ENCODE results near the gene MARK2. TPM values are rescaled to one million over a fixed set of nuclear protein-coding genes. Genes with fewer than 3 reads are reported as not detected.
A peak's percentile ranks its signal among the peaks of the same experiment; 100 is the strongest.

MARK2 gene
- total RNA-seq, 1 donor from 2014 or later = 25.4 TPM

DNA sequence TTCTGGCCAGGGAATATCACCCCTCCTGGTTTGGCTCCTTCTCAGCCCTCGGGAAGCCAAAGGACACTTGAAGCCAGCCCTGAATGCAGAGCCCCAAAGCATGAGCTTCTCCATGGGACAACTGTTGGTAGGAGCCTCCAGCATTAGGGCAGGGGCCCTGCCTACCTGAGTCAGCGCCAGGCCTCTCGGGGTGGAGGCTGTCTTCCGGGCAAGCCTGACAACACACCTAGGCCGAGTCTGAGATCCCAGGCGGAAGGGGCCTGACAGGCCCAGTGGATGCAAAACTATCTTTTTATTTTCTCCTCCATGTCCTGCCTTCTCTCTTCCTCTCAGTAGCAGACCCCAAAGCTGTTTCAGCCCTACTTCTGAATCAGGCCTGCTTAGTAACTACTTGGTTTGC is 50.4 kb downstream of the MARK2 start:
- Histone ChIP-seq H3K9ac (no peak overlapping the region), H3F3A (ENCODE audit: low read depth) (peaks cover 3% of the 10 kb centered on the region), H3K4me2 (no peak overlapping the region), H3K4me3 (no peak overlapping the region), H3K36me3 (no peaks in the 10 kb centered on the region), H3K4me1 (peaks cover 12% of the 10 kb centered on the region), H3K79me2 (ENCODE audit: low read depth) (peaks cover 98% of the 10 kb centered on the region), H3K27me3 (no peaks in the 10 kb centered on the region), H2AFZ (replicated peaks) (no peak overlapping the region), H3K9me3 (ENCODE audit: low read depth) (no peaks in the 10 kb centered on the region), H4K20me1 (ENCODE audit: low read depth) (peaks cover 88% of the 10 kb centered on the region), H3K27ac (no peak overlapping the region)
- no peak overlapping the region for H3K4me3 Mint-ChIP-seq
- peak overlapping the region; percentile 88 for H3K27ac Mint-ChIP-seq
- H3K27me3 Mint-ChIP-seq (ENCODE audit: insufficient read depth, low read depth) = no peaks in the 10 kb centered on the region
- peaks cover 24% of the 10 kb centered on the region for H3K4me1 Mint-ChIP-seq
- TF ChIP-seq CTCF (IDR thresholded peaks at IDR 0.05) = no peak
- no peaks in the 10 kb centered on the region for H3K9me3 Mint-ChIP-seq
- peaks cover 13% of the 10 kb centered on the region for H3K36me3 Mint-ChIP-seq
- DNase-seq (ENCODE audit: low spot score) = no peak

GRCh38 chr11:63890368-63890767 is 51.5 kb downstream of the MARK2 start:
- no peaks in the 10 kb centered on the region for H3K36me3 ChIP-seq
- H3K4me1 ChIP-seq = peaks cover 11% of the 10 kb centered on the region
- peaks cover 2% of the 10 kb centered on the region for H3F3A ChIP-seq (ENCODE audit: low read depth)
- no peak for DNase-seq (ENCODE audit: low spot score)
- peaks cover 20% of the 10 kb centered on the region for H3K4me1 Mint-ChIP-seq
- peaks cover 84% of the 10 kb centered on the region for H4K20me1 ChIP-seq (ENCODE audit: low read depth)
- H3K27me3 Mint-ChIP-seq (ENCODE audit: insufficient read depth, low read depth) = no peaks in the 10 kb centered on the region
- TF ChIP-seq EZH2 (IDR thresholded peaks at IDR 0.05) (no peak), CTCF (IDR thresholded peaks at IDR 0.05) (no peak), EZH2phosphoT487 (IDR thresholded peaks at IDR 0.05) (no peak)
- H3K27me3 ChIP-seq = no peaks in the 10 kb centered on the region
- no peak overlapping the region for H3K4me3 ChIP-seq
- H2AFZ ChIP-seq (replicated peaks) = no peak overlapping the region
- H3K79me2 ChIP-seq (ENCODE audit: low read depth) = peaks cover 87% of the 10 kb centered on the region
- H3K9me3 Mint-ChIP-seq = no peaks in the 10 kb centered on the region
- H3K9me3 ChIP-seq (ENCODE audit: low read depth) = no peaks in the 10 kb centered on the region
- peaks cover 15% of the 10 kb centered on the region for H3K36me3 Mint-ChIP-seq
- H3K27ac Mint-ChIP-seq = no peak overlapping the region
- no peak overlapping the region for H3K9ac ChIP-seq
- no peak overlapping the region for H3K4me3 Mint-ChIP-seq
- H3K4me2 ChIP-seq = no peak overlapping the region
- no peak overlapping the region for H3K27ac ChIP-seq

DNA sequence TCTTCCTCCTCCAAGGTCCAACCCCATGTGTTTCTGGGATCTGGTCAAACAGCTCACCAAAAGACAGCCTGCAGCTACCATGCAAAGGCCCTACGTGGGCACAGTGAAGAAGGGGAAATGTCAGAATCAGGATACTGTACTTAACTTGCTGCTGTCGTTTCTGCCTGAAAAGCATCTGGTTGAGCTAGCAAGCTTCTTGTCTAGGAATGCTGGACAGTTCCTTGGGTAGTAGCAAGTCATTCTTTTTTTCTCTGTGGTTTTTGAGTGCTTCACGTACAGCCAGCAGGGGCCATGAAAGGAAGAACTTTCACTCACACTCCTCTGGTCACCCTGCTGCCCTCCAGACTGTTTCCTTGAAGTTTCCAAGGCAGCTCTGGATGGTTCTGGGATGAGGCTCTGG is 53.3 kb downstream of the MARK2 start:
- peaks cover 11% of the 10 kb centered on the region for H3K4me1 ChIP-seq
- peaks cover 26% of the 10 kb centered on the region for H3K36me3 Mint-ChIP-seq
- H4K20me1 ChIP-seq (ENCODE audit: low read depth) = peaks cover 69% of the 10 kb centered on the region
- no peaks in the 10 kb centered on the region for H3K27me3 ChIP-seq
- no peak overlapping the region for H3K4me2 ChIP-seq
- H3K27ac ChIP-seq = no peak overlapping the region
- no peaks in the 10 kb centered on the region for H3K9me3 Mint-ChIP-seq
- H3K4me3 Mint-ChIP-seq = no peak overlapping the region
- TF ChIP-seq CTCF (IDR thresholded peaks at IDR 0.05) (no peak), EZH2 (IDR thresholded peaks at IDR 0.05) (no peak), EZH2phosphoT487 (IDR thresholded peaks at IDR 0.05) (no peak)
- no peaks in the 10 kb centered on the region for H3K27me3 Mint-ChIP-seq (ENCODE audit: insufficient read depth, low read depth)
- peaks cover 70% of the 10 kb centered on the region for H3K79me2 ChIP-seq (ENCODE audit: low read depth)
- no peaks in the 10 kb centered on the region for H3K9me3 ChIP-seq (ENCODE audit: low read depth)
- peaks cover 2% of the 10 kb centered on the region for H3F3A ChIP-seq (ENCODE audit: low read depth)
- H3K4me1 Mint-ChIP-seq = peaks cover 15% of the 10 kb centered on the region
- no peak overlapping the region for H3K4me3 ChIP-seq
- H2AFZ ChIP-seq (replicated peaks) = no peak overlapping the region
- no peak overlapping the region for H3K9ac ChIP-seq
- peak; percentile 34 for DNase-seq (ENCODE audit: low spot score)
- H3K36me3 ChIP-seq = no peaks in the 10 kb centered on the region
- no peak overlapping the region for H3K27ac Mint-ChIP-seq
